NCI-H345 treated with DMSO at 0.1 percent for 48 hours (cell line): Measurements from ENCODE around the gene C16orf74.

ENCODE experiments used
- DNase-seq: peaks from one replicate; lab custom pipeline; 2025; ENCODE audit not compliant: unreplicated experiment; lab: John Stamatoyannopoulos, UW

Gene C16orf74

GRCh38 chr16:85750827-85751697, at the start of gene C16orf74:
Gene C16orf74 (minus strand): TSS chr16:85751096. CDS start chr16:85735217, 15,879 bp downstream.
- DNase-seq: no peak

DNA sequence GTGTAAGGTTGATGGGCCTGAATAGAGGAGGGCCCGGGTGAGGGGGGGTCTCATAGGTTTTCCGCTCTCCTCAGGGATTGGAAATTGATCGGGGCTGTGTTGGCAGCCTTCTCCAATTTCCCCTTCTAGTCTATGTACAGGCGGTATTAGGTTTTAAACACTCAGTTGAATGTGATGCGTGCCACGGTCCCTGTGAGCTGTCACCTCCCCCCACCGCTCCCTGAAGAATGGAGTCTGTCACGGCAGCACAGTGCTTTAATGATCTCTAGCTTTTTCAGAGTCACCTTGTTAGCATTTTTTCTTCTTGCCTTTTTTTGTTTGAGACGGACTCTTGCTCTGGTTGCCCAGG, 49.4 kb upstream of the C16orf74 start:
- no peak for DNase-seq

- DNase-seq: peak; percentile 57
Measured at GRCh38 chr16:85799497-85800320, 48.8 kb upstream of the C16orf74 start, which contains the start of the genes COX4I1 and EMC8. Gene COX4I1 (plus strand): TSS chr16:85799695. CDS start chr16:85801206, 1,511 bp downstream. Gene EMC8 (minus strand): TSS chr16:85799544. CDS start chr16:85799295, 249 bp downstream.

DNA sequence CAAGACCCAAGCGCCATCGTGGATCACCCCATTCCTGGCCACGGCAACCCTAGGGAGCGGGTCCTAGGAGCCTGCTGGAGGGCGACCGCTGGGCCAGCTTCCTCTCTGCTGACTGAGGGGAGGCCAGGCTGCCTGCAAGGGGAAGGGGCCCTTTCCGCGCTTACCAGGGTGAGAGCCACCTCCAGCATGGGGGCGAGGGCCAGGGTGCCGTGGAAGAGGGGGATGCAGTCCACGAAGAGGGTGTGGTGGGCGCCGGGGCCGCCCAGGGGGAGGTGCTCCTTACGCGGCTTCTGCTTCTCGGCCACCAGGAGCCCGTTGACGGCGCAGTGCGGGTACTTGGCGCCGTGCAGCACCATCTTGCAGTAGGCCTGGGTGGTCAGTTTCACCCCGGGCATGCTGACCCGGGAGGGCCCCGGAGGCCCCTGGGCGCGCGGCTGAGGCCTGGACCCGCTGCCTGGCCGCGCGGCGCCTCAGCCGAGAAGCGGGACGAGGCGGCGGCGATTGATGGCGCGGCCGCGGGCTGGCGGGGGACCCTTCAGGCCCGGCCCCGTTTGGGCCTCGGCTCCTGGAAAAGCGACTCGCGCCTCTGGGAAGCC, 48.1 kb upstream of the C16orf74 start:
- DNase-seq: no peak

DNA sequence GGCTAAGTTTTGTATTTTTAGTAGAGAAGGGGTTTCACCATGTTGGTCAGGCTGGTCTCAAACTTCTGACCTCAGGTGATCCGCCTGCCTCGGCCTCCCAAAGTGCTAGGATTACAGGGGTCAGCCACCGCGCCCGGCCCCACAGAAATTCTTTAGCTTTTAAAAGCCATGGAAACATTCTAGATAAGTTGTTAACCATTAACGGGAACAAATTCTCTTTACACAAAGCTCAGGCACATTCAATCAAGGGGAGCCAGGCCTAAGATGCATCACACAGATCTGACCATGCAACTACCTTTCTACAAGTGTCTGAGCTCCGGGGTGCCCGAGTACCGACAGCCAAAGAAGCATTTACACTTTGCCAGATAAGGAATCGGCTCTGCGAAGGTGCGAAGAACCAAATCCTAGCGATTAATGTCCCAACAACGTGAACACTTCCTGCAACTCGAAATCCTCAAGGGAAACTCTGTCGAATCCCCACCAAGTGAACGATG, 47.4 kb upstream of the C16orf74 start:
- DNase-seq: no peak

GRCh38 chr16:85796599-85796998, 45.7 kb upstream of the C16orf74 start:
- no peak for DNase-seq

GRCh38 chr16:85796152-85796551, 45.3 kb upstream of the C16orf74 start:
- DNase-seq: no peak

DNA sequence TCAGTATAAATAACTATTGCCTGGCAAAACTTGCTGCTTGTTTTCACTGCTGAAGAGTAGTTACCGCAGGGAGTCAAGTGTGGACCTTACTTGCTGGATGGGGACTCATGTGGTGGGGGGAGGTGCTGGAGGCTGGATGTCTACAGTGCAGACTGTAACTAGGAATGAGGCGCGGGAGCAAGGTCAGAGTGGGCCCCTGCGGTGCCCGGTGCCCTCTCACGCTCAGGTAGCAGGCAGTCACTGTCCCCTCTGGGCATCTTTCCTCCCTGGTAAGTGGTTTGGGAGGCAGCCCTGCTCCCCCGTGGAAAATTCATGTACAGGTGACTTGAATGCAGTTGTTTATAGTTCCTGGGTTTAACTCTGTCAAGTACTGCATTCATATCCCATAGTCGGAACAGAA, 43.8 kb upstream of the C16orf74 start:
- no peak for DNase-seq

- no peak for DNase-seq
Measured at GRCh38 chr16:85793662-85794298, 42.9 kb upstream of the C16orf74 start.

GRCh38 chr16:85789773-85790172, 38.9 kb upstream of the C16orf74 start:
- no peak for DNase-seq

- no peak for DNase-seq
Measured at GRCh38 chr16:85788819-85789218, 37.9 kb upstream of the C16orf74 start.

DNA sequence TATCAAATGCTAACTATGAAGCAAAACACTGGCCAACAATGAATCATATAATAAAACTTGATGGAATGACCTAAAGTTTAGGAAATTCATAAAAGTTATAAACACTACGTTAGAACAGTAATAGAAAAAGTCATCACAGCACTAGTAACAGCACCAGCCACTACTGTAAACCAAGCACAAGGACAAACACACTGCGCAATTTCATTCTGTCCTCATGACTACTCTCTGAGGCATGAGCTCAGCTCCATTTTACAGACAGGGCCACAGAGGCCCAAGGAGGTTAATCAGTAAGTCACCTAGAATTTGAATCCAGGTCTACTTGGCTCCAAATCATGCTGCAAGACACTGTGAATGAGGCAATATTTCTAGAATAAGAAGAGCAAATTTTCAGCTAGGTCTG, 35.0 kb upstream of the C16orf74 start:
- no peak for DNase-seq

DNA sequence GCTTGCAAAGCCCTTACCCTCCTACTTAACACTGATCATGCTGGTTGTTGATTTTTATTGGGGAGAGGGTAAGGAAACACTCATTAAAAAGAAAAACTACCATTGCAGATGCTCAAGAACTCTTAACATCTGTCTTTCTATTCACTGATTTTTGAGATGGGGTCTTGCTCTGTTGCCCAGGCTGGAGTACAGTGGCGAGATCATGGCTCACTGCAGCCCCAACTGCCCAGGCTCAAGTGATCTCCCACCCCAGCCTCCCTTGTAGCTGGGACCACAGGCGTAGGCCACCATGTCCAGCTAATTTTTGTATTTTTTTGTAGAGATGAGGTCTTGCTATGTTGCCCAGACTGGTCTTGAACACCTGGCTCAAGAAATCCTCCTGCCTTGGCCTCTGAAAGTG, 33.9 kb upstream of the C16orf74 start:
- DNase-seq: no peak

- DNase-seq: no peak
Measured at GRCh38 chr16:85783441-85783840, 32.5 kb upstream of the C16orf74 start.

- DNase-seq: no peak
Measured at GRCh38 chr16:85782451-85782850, 31.6 kb upstream of the C16orf74 start.

DNA sequence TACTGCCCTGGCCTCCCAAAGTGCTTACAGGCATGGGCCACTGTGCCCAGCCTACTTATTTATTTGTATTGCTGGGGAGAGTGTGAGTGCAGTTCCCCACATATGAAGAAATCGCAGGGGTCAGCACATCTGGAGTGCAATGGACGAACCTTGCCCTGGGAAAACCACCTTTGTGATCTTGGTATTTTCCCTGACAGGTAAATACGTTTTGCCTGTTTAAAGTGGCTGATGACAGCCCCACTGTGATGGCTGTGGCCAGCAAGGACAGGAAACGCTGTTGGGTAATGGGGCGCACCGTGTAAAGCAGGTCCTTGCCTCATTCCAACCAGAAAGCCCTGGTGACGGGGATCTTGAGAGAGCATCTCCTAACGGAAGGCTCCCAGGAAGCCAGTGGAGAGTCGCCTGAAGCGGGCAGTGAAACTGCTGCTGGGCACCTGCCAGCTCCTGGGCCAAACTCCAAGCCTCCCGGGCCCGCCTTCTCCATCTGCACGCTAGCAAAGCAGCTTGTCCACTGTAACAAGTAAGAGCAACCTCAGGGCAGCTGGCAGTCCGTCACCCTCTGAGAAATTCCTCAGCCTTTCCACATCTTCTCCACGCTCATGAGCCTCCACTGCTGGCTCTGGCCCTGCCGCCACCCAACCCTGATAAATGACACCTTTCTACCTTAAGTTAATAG, 30.9 kb upstream of the C16orf74 start:
- no peak for DNase-seq

GRCh38 chr16:85781156-85781555, 30.3 kb upstream of the C16orf74 start:
- DNase-seq: no peak

- DNase-seq: no peak
Measured at GRCh38 chr16:85780281-85780680, 29.4 kb upstream of the C16orf74 start.

GRCh38 chr16:85778873-85779272, 28.0 kb upstream of the C16orf74 start:
- DNase-seq: no peak

DNA sequence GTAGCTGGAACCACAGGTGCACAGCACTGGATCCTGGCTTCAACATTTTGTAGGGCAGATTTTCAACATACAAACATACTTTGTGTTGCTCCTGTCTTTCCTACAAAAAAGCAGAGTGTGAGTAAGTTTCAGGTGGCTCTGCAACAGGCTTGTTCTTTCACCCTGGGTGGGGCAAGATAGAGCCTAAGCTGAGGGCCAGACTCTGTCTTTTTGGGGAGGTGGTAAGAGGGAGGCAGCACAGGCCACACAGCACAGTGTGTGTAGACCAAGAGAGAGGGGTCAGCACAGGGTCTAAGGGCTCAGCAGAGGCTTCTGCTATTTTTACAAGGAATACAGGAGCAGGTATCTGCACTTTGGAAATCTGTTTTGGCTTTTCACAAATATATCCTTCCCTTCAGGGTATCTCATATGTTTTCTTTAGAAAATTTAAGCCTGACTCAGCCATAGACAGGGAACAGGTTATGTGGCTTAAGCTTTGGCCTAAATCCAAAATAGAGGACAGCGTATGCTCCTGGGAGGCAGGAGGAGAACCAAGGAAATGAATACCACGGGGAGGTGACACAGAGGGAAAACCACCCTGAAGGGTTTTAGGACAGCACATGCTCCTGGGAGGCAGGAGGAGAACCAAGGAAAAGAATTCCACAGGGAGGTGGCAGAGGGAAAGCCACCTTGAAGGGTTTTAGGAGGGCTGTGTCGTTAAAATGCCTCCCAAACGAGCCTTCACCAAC, 26.9 kb upstream of the C16orf74 start:
- no peak for DNase-seq
